Mesendoderm (in vitro differentiated cells): ENCODE measurements around the gene CTNND2.

Source experiments
- DNase-seq: peaks from one replicate; pipeline ENCODE4 v3.0.0; 2013
- H2AK5ac ChIP-seq: 2 replicates; pipeline ENCODE4 v1.6.1; 2013; ENCODE audit warnings: low read length, inconsistent platforms
- H2BK120ac ChIP-seq: 2 replicates; pipeline ENCODE4 v1.6.1; 2013; ENCODE audit warnings: low read depth, mild to moderate bottlenecking, low read length, moderate library complexity, mixed read lengths
- H2BK15ac ChIP-seq: replicated peaks from 2 replicates; pipeline ENCODE4 v1.6.1; 2013; ENCODE audit warnings: low read depth, mild to moderate bottlenecking, moderate library complexity
- H2BK5ac ChIP-seq: 2 replicates; pipeline ENCODE4 v1.6.1; 2013; ENCODE audit warnings: low read length, inconsistent platforms
- H3K18ac ChIP-seq: 2 replicates; pipeline ENCODE4 v1.6.1; 2013; ENCODE audit warnings: mild to moderate bottlenecking, low read length, mixed read lengths
- H3K23ac ChIP-seq: one replicate; pipeline ENCODE4 v1.6.1; 2013; ENCODE audit warnings: low read length
- H3K27ac ChIP-seq: 2 replicates; pipeline ENCODE4 v1.5.1; 2013; ENCODE audit warnings: low read depth, mild to moderate bottlenecking, inconsistent platforms, low read length, moderate library complexity
- H3K27me3 ChIP-seq: 2 replicates; pipeline ENCODE4 v1.6.1; 2013; ENCODE audit warnings: low read length, control low read depth, mild to moderate bottlenecking, inconsistent platforms; ENCODE audit not compliant: insufficient read depth, poor library complexity
- H3K36me3 ChIP-seq: 2 replicates; pipeline ENCODE4 v1.6.1; 2013; ENCODE audit warnings: low read length, inconsistent platforms; ENCODE audit not compliant: control insufficient read depth, insufficient read depth
- H3K4ac ChIP-seq: one replicate; pipeline ENCODE4 v1.6.1; 2013; ENCODE audit warnings: low read depth, mild to moderate bottlenecking, low read length, moderate library complexity
- H3K4me1 ChIP-seq: 2 replicates; pipeline ENCODE4 v1.6.1; 2013; ENCODE audit warnings: low read depth, low read length, inconsistent platforms; ENCODE audit not compliant: control insufficient read depth
- H3K4me2 ChIP-seq: 2 replicates; pipeline ENCODE4 v1.6.1; 2013; ENCODE audit warnings: low read length
- H3K4me3 ChIP-seq: 2 replicates; pipeline ENCODE4 v1.5.1; 2013; ENCODE audit warnings: mild to moderate bottlenecking, low read length
- H3K56ac ChIP-seq: one replicate; pipeline ENCODE4 v1.6.1; 2013; ENCODE audit warnings: low read length
- H3K79me1 ChIP-seq: 2 replicates; pipeline ENCODE4 v1.6.1; 2013; ENCODE audit warnings: low read length, inconsistent platforms
- H3K79me2 ChIP-seq: 2 replicates; pipeline ENCODE4 v1.6.1; 2013; ENCODE audit warnings: mild to moderate bottlenecking, low read length; ENCODE audit not compliant: control insufficient read depth, insufficient read depth
- H3K9ac ChIP-seq: 2 replicates; pipeline ENCODE4 v1.6.1; 2013; ENCODE audit warnings: low read length, inconsistent platforms
- H4K5ac ChIP-seq: one replicate; pipeline ENCODE4 v1.6.1; 2013; ENCODE audit warnings: low read length
- H4K8ac ChIP-seq: one replicate; pipeline ENCODE4 v1.6.1; 2013; ENCODE audit warnings: low read depth, mild to moderate bottlenecking, control low read depth, low read length, moderate library complexity
- WGBS: extraction: QIAGEN DNeasy Blood & Tissue Kit; methylation state at CpG from one replicate; pipeline ENCODE4 v1.1.7; 2013; ENCODE audit warnings: low lambda C conversion rate, missing lambda C conversion rate; ENCODE audit not compliant: insufficient coverage; ENCODE audit errors: extremely low coverage; 5-methylcytosine and 5-hydroxymethylcytosine counted together

The CTNND2 gene

DNA sequence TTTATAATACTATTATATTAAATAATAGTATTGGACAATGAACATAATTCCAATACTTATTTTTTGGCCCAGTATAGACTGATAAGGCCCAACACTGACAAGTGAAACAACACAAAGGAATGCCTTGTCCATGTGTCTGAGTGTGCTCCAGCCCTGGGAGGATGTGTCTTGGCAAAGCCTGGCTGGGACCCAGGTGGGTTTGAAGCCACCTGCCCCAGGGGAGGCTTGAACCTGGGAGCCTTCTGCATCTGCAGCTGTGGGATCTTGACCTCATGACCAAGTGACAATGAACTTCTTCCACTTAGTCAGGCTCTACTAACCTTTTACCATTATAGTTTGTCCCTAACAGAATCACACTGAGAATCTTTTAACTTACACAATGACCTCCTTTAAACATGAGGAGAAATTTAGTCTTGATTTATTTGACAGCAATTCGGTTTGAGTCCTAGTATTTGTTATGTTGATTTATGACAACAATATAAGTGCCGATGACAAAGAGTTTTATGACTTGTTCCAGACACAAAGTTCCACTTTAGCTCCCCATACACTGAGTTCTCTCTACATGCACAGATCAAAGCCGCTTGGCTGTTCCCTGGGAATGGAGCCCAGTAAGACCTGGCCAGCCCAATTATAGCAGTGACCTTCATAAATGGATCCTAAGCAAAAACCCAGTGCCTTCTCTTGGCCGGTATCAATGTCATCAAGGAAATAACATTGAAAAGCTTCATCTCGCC is 294.5 kb downstream of the CTNND2 start:
- Histone ChIP-seq H4K8ac (no peak overlapping the region), H3K27me3 (no peaks in the 10 kb centered on the region), H3K23ac (no peak overlapping the region), H2BK15ac (no peak overlapping the region), H3K4me2 (no peak overlapping the region), H3K79me1 (no peaks in the 10 kb centered on the region), H3K4me3 (no peak overlapping the region), H2BK5ac (no peak overlapping the region), H2AK5ac (no peak overlapping the region), H3K79me2 (no peaks in the 10 kb centered on the region), H3K27ac (no peak overlapping the region), H4K5ac (no peak overlapping the region), H3K4ac (no peak overlapping the region), H3K18ac (no peak overlapping the region), H3K4me1 (no peaks in the 10 kb centered on the region), H3K9ac (no peak overlapping the region), H3K56ac (no peak overlapping the region), H2BK120ac (no peak overlapping the region), H3K36me3 (no peaks in the 10 kb centered on the region)
- no peak for DNase-seq
- no CpG with 5 or more reads among the region's 5 CpGs for WGBS

DNA sequence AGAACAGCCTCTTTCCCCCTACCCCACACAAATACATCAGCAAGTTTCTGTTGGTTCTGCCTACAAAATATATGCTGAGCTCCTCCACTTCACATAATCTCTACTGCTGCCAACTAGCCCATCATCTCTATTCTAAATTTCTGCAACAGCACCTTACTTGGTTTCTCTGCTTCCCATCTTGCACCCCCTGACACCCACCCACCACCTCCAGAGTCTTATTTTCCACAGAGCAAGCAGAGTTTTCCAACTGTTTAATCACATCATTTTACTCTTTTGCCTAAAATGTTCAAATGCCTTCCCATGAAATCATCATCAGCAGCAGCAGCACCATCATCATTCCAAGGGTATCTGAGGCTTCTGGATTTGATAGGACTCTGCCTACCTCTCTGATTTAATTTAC is 295.7 kb downstream of the CTNND2 start:
- H3K27ac ChIP-seq: no peak overlapping the region
- no peak overlapping the region for H3K9ac ChIP-seq
- H3K79me2 ChIP-seq: no peaks in the 10 kb centered on the region
- H4K8ac ChIP-seq: no peak overlapping the region
- H3K4me1 ChIP-seq: no peaks in the 10 kb centered on the region
- no peak overlapping the region for H3K56ac ChIP-seq
- H3K18ac ChIP-seq: no peak overlapping the region
- no peak overlapping the region for H2BK5ac ChIP-seq
- no peak overlapping the region for H2BK120ac ChIP-seq
- H3K79me1 ChIP-seq: no peaks in the 10 kb centered on the region
- no peak overlapping the region for H2AK5ac ChIP-seq
- H2BK15ac ChIP-seq: no peak overlapping the region
- no peaks in the 10 kb centered on the region for H3K27me3 ChIP-seq
- no peak overlapping the region for H3K4me2 ChIP-seq
- no peak for DNase-seq
- H4K5ac ChIP-seq: no peak overlapping the region
- H3K4ac ChIP-seq: no peak overlapping the region
- H3K36me3 ChIP-seq: no peaks in the 10 kb centered on the region
- no peak overlapping the region for H3K4me3 ChIP-seq
- no peak overlapping the region for H3K23ac ChIP-seq

DNA sequence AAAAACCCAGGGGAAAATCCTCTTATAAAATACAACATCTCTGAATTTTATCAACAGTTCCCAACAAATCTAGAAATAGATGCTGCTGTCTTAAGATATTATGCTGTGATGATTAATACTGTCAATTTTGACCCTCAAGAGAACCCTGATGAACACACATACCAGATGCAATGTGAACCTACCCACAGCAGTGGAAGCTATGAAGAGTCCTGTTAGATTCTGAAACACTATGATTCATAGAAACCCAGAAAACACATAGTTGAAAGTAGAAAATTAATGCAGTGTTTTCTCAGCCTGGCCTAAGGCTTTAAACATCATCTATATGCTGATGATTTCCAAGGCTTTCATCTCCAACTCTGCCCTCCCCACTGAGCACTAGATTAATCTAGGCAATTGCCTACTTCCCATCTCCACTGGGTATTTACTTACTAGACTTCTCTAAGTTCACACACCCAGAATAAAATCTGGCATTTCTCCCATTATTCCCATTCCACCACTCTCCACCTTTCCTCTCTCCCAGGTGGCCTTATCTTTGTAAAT is 296.2 kb downstream of the CTNND2 start:
- no peaks in the 10 kb centered on the region for H3K79me1 ChIP-seq
- H3K4ac ChIP-seq: no peak overlapping the region
- no peak overlapping the region for H4K5ac ChIP-seq
- H3K18ac ChIP-seq: no peak overlapping the region
- no peaks in the 10 kb centered on the region for H3K4me1 ChIP-seq
- no peak overlapping the region for H3K9ac ChIP-seq
- H3K56ac ChIP-seq: no peak overlapping the region
- no peak overlapping the region for H3K4me3 ChIP-seq
- no peak overlapping the region for H2BK5ac ChIP-seq
- no peak overlapping the region for H3K27ac ChIP-seq
- H3K27me3 ChIP-seq: no peaks in the 10 kb centered on the region
- no peak overlapping the region for H3K4me2 ChIP-seq
- no peak overlapping the region for H2AK5ac ChIP-seq
- no peak for DNase-seq
- H2BK120ac ChIP-seq: no peak overlapping the region
- H4K8ac ChIP-seq: no peak overlapping the region
- H3K79me2 ChIP-seq: no peaks in the 10 kb centered on the region
- H3K36me3 ChIP-seq: no peaks in the 10 kb centered on the region
- H2BK15ac ChIP-seq: no peak overlapping the region
- no peak overlapping the region for H3K23ac ChIP-seq

DNA sequence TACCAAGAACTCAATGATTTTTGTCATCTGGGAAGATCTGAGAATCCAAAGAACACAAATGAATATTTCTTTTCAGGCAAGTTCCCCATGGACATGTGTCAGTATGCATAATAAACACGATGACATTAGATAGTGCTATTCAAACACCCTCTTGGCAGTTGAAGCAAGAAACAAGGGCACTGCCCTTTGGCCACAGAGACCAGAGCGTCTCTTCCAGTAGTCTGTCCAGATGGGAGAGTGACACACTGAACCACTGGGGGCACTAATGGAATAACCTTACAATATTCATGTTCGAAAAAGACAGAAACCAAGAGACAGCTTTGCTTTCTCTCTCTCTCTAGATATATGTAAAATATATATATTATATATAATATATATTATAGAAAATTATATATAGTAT is 301.9 kb downstream of the CTNND2 start:
- Histone ChIP-seq H4K5ac (no peak overlapping the region), H3K4me2 (no peak overlapping the region), H2BK15ac (no peak overlapping the region), H3K36me3 (no peaks in the 10 kb centered on the region), H2BK5ac (no peak overlapping the region), H3K4ac (no peak overlapping the region), H2BK120ac (no peak overlapping the region), H3K79me2 (no peaks in the 10 kb centered on the region), H4K8ac (no peak overlapping the region), H3K4me3 (no peak overlapping the region), H3K27ac (no peak overlapping the region), H2AK5ac (no peak overlapping the region), H3K56ac (no peak overlapping the region), H3K4me1 (no peaks in the 10 kb centered on the region), H3K9ac (no peak overlapping the region), H3K79me1 (no peaks in the 10 kb centered on the region), H3K23ac (no peak overlapping the region), H3K27me3 (no peaks in the 10 kb centered on the region), H3K18ac (no peak overlapping the region)
- WGBS: no CpG with 5 or more reads among the region's 3 CpGs
- no peak for DNase-seq

DNA sequence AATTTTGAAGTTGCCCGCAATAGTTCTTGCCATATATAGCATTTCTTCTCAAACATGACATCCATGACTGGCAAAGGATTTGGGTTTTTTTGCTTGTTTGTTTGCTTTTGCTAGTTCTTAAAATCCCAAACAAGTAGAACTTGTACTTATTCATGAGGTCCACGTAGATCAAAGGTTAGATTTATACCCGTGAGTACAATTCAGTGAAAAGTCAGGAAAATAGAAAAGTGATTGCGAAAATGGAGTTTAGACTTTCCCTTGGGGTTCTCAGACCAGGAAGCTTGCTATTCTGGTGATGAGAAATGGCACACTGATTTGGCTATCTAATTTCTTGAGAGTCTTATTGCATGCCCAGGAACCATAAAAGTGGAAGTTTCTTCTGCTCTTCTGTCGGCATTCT is 304.7 kb downstream of the CTNND2 start:
- Histone ChIP-seq H3K9ac (no peak overlapping the region), H3K79me1 (no peaks in the 10 kb centered on the region), H3K79me2 (no peaks in the 10 kb centered on the region), H3K27ac (no peak overlapping the region), H3K4me2 (no peak overlapping the region), H4K8ac (no peak overlapping the region), H3K56ac (no peak overlapping the region), H2BK120ac (no peak overlapping the region), H3K4me3 (no peak overlapping the region), H3K18ac (no peak overlapping the region), H3K36me3 (no peaks in the 10 kb centered on the region), H2BK5ac (no peak overlapping the region), H3K23ac (no peak overlapping the region), H2BK15ac (no peak overlapping the region), H2AK5ac (no peak overlapping the region), H3K4ac (no peak overlapping the region), H3K4me1 (no peaks in the 10 kb centered on the region), H4K5ac (no peak overlapping the region), H3K27me3 (no peaks in the 10 kb centered on the region)
- WGBS: no CpG with 5 or more reads among the region's 5 CpGs
- no peak for DNase-seq

DNA sequence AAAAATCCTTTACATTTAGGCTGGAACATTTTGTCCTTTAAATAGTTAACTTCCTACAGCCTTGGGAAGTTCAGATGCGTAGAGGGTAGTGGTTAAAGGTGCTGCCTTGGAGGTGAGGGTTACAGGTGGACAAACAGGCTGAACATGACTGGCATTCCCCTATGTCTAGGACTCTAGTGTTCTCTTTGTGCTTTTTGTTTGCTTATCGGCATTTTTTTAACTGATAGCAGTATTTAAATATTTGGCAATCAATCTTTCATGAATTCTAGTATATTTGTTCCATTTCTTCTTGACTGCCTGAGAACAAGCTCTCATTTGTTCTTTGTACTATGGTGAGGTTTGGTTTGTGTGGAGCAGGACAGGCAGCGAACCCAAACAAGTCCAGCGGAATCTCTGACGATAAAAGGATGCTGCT is 307.6 kb downstream of the CTNND2 start:
- no CpG with 5 or more reads among the region's 5 CpGs for WGBS

More for the DNA sequence above, 307.6 kb downstream of the CTNND2 start:
- Histone ChIP-seq H3K56ac (no peak overlapping the region), H3K79me2 (no peaks in the 10 kb centered on the region), H3K27me3 (no peaks in the 10 kb centered on the region), H2BK120ac (no peak overlapping the region), H2BK5ac (no peak overlapping the region), H3K36me3 (no peaks in the 10 kb centered on the region), H3K18ac (no peak overlapping the region), H4K5ac (no peak overlapping the region), H2BK15ac (no peak overlapping the region), H3K4me3 (no peak overlapping the region), H3K4me2 (no peak overlapping the region), H4K8ac (no peak overlapping the region), H3K9ac (no peak overlapping the region), H3K4me1 (no peaks in the 10 kb centered on the region), H3K23ac (no peak overlapping the region), H2AK5ac (no peak overlapping the region), H3K4ac (no peak overlapping the region), H3K79me1 (no peaks in the 10 kb centered on the region), H3K27ac (no peak overlapping the region)
- DNase-seq: no peak
